ENCODE results near the gene RNF224.
A peak's percentile ranks its signal among the peaks of the same experiment; 100 is the strongest.
"Not testable (repeated sequence)": the region's sequence is repeated elsewhere in the genome, so short reads cannot be mapped to it uniquely, and the experiment has no call there.

RNF224 gene

DNA sequence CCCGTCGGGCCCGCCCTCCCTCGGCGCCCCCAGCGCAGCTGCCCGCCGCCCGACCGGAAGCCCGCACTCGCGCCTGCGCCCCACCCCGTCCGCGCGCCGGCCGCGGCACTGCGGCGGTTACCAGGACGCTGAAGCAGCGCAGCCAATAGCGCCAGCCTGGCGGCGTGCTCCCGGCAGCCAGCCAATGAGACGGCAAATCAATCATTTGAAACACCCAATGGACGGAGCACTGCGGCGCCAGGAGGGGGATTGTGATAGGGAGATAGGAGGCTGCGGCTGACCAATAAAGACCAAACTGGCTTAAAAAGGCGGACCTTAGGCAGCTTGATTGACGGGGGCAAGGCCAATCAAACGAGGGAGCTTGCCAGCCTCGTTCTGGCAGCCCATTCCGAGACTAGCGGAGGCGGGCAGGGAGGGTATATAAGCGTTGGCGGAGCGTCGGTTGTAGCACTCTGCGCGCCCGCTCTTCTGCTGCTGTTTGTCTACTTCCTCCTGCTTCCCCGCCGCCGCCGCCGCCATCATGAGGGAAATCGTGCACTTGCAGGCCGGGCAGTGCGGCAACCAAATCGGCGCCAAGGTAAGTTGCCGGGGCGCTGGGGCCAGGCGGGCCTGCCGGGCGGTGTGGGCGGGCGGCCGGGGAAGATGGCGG lies 13.7 kb downstream of the RNF224 start, which contains the start of gene TUBB4B:
TSS of gene TUBB4B (plus strand) at position 447 of the 649 bp plus-strand sequence. CDS start at position 521, 74 bp downstream.
- DNase-seq (ENCODE audit: low read depth), result peak; percentile 96

DNA sequence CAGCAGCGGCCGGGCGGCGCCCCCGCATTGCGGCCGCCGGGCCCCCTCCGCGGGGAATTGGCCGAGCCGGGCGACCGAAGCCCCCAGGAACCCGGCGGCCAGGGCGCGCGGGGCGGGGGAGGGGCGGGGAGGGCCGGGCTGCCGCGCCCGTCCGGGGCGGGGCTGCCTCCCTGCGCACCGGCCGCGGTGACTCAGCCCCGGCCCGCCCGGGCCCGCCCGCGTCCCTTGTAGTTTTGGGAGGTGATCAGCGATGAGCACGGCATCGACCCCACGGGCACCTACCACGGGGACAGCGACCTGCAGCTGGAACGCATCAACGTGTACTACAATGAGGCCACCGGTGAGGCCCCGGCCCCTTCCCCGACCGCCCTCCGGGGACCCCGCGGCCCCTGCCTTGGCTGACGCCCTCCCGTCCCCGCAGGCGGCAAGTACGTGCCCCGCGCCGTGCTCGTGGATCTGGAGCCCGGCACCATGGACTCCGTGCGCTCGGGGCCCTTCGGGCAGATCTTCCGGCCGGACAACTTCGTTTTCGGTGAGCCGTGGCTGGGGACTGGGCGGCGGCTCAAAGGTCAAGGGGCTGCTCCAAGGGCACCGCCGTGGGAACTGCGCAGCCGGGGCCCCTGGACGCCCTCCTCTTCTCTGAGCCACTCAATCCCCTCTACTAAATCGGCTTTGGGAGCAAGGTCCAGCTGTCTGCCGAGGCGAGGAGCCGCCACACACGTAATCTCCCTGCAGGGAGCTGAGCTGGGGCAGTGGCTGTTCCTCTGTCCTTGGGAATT lies 14.4 kb downstream of the RNF224 start:
- peak; percentile 63 for DNase-seq (ENCODE audit: low read depth)

DNA sequence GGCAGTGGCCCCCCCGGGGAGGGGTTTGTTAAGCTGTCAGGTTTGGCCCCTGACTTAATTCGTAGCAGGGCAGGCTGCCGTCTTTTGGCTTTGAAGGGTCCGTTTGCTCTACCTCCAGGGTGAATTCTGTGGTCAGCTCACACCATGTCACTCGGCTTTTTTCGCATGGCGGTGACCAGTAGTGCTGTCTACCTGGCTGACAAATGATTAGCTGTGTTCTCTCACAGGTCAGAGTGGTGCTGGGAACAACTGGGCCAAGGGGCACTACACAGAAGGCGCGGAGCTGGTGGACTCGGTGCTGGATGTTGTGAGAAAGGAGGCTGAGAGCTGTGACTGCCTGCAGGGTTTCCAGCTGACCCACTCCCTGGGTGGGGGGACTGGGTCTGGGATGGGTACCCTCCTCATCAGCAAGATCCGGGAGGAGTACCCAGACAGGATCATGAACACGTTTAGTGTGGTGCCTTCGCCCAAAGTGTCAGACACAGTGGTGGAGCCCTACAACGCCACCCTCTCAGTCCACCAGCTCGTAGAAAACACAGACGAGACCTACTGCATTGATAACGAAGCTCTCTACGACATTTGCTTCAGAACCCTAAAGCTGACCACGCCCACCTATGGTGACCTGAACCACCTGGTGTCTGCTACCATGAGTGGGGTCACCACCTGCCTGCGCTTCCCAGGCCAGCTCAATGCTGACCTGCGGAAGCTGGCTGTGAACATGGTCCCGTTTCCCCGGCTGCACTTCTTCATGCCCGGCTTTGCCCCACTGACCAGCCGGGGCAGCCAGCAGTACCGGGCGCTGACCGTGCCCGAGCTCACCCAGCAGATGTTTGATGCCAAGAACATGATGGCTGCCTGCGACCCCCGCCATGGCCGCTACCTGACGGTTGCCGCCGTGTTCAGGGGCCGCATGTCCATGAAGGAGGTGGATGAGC lies 15.2 kb downstream of the RNF224 start:
- no peak for DNase-seq (ENCODE audit: low read depth)

DNA sequence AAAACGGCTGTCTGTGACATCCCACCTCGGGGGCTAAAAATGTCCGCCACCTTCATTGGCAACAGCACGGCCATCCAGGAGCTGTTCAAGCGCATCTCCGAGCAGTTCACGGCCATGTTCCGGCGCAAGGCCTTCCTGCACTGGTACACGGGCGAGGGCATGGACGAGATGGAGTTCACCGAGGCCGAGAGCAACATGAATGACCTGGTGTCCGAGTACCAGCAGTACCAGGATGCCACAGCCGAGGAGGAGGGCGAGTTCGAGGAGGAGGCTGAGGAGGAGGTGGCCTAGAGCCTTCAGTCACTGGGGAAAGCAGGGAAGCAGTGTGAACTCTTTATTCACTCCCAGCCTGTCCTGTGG lies 15.9 kb downstream of the RNF224 start:
- DNase-seq (ENCODE audit: low read depth), result not testable (repeated sequence)

DNA sequence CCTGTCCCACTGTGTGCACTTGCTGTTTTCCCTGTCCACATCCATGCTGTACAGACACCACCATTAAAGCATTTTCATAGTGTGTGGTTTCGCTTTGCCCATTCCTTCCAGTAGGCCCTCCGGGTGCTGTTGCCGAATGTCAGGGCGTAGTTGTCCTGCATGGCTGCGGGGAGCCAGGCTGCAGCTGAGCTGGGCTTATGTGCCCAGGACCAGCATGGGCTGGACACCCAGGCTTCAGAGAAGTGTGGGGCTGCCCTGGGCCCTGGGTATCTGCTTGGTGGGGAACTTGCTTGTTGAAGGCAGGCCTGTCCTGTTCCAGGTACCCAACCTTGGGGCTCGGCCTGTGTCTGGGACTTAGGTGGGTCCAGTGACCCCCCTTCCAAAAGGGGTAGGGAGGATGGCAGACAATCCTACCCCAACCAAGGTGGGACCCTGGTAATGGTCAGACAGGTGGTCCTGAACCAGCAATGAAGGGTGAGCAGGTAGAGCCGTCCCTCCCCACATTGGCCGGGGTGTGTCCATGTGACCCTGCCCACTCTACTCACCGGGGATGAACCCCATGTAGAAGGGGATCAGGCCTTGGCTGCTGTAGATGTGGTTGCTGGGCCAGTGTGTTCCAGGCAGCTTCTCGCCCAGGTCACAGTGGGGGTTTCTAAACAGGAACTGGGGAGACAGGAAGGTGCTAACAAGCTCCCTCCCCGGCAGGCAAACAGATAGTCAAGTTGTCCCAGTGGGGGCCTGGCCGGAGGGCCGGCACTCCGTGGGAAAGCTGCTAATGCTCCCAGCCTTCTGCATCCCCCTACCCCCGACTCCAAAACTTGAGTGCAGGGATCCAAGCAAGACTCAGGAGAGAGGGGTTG lies 16.6 kb downstream of the RNF224 start:
- no peak for DNase-seq (ENCODE audit: low read depth)

DNA sequence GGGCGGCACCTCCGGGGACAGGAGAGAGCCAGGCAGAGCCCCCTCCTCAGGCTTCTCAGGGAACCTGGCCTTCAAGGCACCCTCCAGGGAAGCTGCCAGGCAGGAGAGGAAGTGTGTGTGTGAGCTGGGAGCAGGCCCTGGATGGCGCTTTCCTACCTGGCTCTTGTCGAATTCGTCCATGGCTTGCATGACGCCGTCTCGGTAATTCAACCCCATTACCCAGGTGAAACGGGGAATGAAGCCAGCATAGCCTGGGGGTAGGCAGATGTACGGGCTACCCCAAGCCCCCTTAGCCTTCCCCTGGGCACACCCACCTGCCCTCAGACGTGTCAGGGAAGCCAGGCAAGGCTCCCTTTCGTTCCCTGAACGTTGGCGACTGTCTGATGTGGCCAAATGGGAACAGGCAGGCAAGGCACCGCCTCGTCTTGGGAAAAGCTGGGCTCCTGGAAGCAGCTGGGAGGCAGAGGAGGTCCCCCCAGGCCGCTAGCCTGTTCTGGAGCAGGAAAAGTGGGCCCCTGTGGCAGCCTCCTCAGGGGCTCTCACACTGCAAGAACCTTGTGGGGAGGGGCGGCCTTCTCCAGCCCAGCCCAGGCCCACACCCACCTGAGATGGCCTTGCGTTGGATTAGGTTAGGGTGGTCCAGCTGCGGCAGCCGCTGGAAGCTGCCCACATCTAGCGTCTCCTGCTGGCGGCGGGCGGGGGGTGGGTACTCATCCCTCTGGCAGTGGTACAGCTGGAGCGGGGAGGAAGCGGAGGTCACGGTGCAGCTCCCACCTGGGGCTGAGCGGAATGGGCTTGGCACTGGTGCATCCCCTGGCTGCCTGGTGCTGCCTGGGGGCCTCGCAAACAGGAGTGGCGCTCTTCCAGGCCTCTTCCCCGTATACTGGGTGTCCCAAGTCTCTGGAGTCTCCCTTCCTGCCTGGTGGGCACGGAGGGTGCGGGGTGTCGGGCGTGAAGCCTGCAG lies 17.5 kb downstream of the RNF224 start:
- DNase-seq (ENCODE audit: low read depth), result no peak

DNA sequence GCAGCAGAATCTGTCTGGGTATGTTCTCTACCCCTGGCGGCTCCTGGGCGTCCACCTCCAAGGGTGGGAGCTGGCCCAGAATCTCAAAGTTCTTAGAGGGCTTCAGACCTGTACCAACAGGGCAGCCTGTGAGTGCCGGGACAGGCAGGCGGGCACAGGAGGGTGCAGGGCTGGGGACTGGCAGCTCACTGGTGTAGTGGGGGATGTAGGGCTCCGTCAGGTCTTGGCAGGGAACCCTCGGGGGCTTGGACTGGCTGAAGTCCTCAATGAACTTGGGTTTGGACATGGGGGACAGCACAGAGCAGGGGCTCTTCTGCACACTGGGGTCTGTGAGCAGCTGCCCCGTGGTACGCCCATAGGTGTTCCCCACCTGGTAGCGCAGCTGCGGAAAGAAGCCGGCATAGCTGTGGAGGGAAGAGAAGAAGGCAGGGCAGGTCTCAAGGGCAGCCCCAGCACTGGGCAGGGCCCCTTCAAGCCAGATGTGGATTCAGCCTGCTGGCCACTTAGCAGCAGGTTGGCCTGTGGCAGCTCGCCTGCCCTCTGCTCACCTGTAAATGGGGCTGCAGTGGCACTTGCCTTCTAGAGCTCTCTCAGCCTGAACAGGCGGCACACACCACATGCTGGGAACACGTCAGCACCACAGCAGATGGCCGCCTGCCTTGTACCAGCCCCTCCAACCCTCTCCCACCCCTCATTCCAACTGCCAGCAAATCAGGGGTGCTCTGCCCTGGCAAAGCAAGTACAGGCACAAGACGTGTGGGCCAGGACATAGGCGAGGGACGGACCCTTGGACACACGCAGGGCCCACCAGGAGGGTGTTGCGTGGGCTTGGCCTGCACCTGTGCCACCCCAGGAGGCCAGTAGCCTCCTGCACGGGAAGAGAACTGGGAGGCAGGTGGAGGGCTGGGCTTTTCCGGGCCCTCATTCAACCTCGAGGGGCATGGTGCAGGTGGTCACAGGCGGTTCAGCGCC lies 18.4 kb downstream of the RNF224 start:
- no peak for DNase-seq (ENCODE audit: low read depth)

DNA sequence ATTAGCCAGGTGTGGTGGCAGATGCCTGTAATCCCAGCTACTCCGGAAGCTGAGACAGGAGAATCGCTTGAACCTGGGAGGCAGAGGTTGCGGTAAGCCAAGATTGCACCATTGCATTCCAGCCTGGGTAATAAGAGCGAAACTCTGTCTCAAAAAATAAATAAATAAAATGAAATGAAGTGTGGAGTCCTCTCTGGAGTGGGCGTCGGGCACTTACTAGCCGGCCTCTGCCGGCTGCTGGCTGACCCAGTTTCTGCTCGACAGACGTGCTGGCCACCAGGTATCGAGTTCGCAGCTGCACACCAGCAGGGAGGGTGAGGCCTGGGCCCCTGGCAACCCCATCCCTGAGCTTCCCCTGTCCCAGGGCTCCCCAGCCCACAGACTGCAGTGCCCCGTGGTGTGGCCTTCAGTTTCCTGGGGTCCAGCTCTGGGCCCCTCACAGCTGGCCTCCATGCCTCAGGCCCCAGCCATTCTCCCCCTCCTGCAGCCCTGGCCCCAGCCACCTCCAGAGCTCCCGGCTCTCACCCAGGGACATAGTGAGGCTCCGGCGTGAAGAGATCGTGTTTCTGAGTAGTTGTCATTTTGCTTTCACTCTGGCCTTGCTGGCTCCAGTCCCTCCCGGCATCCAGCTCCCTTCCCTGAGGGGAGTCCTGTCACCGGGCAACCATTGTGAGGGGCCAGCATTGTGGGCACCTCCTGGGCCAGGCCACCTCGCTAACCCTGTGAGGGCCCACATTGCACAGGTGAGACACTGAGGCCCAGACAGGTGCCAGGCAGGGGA lies 20.0 kb downstream of the RNF224 start:
- DNase-seq (ENCODE audit: low read depth), result no peak

DNA sequence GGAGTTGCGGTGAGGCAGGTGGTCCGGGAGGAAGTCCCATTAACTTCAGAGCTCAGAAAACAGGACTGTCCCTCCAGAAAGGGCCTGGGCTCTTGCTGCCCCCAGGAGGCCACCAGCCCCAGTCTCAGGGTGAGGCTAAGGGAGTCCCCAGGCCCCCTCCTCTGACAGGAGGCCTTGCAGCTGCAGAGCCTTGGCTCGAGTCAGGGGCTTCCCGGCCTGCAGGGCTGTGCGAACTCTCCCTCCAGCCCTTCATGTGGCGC lies 20.5 kb downstream of the RNF224 start:
- no peak for DNase-seq (ENCODE audit: low read depth)

DNA sequence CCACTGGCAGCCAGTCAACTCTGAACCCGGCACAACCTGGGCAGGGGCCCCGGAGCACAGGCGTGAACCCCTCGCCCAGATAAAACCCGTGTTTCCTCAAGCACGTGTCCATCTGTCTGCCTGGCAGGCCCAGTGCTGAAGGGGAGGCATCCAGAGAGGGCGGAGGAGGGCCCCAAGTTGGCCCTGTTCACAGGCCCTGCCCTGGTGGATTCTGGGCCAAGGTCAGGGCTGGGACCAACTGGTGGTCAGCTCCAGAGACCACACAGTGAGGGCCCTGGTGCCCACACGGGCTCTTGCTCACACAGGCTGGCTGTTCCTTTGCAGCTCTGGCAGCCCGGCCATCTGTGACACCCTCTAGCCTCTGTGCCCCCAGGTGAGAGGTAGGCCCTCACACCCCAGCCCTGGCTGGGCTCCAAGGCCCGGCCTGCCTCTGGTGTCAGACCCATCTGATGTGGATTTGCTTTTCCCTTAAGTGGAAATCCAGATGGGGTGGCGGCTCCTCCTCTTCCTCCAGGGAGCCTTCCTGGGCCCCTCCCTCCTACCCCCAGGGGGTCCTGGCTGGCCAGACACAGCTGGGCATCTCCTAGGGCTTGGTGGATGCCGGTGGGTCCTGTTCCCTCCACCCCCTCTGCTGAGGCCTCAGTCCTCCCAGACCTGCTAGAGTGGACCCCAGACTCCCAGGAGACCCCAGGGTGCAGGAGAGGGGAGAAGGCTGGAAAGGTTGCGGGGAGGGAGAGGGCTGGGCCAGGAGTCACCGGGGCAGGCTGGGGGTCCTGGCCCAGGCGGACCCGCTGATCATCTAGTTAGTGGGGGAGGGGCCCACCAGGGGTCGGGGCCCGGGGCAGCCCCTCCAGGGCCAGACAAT lies 23.3 kb downstream of the RNF224 start:
- DNase-seq (ENCODE audit: low read depth), result no peak

DNA sequence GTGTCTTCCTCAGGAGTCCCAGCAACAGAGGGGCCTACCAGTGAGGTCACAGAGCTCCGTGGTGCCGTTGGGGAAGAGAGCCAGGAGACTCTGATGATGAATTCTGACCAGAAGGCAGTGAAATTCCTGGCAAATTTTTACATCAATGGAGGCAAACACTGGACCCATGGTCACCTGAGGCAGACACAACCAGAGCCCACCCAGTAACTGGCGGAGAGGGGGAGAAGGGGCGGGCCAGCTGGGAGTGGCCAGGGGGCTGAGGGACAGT lies 23.8 kb downstream of the RNF224 start, which contains the start of gene STPG3:
TSS of gene STPG3 (plus strand) at position 93 of the 268 bp plus-strand sequence. CDS start at position 94, 1 bp downstream.
- DNase-seq (ENCODE audit: low read depth), result no peak

DNA sequence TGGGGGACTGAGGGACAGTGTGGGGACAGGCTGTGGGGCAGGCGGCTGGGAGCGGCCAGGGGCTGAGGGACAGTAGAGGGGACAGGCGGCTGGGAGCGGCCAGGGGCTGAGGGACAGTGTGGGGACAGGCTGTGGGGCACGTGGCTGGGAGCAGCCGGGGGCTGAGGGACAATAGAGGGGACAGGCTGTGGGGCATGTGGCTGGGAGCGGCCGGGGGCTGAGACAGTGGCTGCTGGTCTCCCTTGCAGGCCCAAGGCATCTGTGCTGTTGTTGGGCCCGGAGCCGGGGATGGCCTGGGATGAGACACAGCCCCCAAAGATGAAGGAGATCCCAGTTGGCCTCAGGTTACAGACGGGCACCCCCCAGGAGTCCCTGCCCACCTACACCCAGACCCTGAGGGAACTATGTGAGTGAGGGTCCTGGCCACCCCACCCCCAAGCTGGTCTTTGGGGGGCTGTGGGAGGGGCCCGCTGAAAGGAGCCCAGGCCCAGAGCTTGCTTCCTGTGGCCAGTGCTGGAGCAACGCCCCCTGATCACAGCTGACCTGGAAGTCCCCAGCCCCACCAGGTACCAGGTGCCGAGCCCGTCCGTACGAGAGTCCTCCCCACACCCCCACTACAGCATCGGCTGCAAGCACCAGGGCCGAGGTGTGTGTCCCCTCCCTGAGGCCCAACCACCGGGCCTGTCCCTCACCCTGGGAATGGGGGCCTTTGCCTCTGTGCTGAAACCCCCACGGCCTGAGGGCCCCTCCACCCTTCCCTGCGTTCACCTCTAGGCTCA lies 24.4 kb downstream of the RNF224 start:
- no peak for DNase-seq (ENCODE audit: low read depth)

DNA sequence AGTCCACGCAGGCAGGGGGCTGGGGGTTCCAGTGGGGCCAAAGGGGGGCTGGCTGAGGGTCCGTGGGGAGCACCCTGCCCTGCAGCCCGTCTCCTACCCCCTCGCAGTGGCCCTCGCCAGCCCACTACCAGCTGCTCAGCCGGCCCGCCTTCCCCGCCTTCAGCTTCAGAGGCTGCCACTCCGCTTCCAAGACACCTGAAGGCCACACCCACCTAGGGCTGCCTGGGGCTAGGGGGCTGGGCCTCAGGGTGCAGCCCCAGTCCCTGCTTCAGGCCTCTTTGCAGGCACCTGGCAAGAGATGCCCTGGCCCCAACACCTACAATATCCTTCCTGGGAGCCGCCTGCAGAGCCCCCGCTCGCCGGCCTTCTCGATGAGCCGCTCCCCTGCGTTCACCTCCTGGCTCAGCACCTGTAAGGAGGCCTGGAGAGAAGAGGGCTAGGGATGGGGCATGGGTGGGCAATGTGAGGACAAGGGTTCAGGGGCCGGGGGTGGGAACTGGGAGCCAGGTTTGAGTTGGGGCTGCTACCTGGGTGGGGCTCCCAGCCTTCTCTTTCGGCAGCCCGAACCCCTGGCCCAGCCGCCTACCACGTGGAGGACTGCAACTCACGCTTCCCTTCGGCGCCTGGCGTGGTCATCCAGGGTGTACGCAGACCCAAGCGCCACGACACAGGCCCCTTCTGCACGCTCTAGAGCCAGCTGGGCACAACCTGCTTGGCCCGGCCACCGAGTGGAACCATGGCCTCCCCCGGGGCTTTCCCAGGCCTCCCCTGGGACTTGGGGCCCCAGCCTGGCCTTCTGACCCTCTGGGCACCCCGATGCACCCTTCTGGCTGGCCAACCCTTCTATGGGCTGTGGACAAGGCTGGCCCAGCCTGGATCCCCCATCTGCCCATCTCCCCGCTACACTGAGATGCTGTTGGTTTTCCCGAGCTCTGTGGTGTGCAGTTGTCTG lies 25.5 kb downstream of the RNF224 start:
- no peak for DNase-seq (ENCODE audit: low read depth)

DNA sequence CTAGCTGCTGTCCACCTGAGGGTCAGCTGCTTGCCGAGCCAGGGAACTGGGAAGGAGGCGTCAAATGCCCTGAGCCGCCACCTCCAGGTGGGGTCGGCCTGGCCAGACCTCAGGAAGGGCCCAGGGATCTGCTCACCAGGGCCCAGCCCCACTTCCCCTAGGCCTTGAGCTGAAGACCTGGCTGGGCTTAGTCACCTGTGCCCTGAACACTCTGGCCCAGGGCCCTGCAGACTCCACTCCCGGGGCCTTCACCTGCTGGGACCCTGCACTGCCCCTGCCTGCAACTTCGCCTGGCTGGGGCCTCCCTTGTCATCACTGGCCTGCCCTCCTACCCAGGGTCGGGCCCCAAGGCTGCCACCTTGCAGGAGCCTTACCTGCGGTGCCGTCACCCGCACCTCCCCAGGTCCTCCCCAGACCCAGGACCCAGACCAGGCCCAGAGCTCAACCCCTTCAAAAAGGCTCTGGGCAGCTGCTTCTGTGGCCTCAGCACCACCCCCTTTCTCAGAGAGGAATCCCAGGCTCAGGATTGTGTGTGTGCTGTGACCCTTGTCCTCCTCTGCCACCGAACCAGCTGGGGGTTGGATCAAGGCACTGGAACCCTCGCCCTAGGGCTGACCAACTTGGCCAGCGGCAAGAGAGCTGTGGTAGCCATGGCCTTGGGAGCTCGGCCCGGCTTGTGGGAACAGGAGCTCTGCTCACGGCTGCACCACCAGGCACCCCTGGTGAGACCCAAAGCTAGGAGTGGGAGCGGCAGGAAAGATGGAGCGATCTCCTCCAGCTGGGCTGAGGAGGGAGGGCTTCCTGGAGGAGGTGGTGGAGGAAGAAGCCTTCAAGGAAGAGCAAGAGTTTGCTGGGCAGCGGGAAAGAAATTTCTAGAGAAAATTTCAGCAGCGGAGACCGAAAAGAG lies 26.7 kb downstream of the RNF224 start:
- DNase-seq (ENCODE audit: low read depth), result no peak
